ENCODE data around the gene ARHGEF33. TPM values are rescaled to one million over a fixed set of nuclear protein-coding genes. Genes with fewer than 3 reads are reported as not detected.

The ARHGEF33 gene
- 1 to 10 TPM in 2 of 7 donors, under 1 TPM in 5; 0.22 to 2.0 (median 0.51) TPM for total RNA-seq
- polyA plus RNA-seq = under 1 TPM; 0.04 to 0.18 (median 0.06) TPM
- long read RNA-seq, donor 1 = 0 reads
- long read RNA-seq, donor 2 = 0 reads

DNA sequence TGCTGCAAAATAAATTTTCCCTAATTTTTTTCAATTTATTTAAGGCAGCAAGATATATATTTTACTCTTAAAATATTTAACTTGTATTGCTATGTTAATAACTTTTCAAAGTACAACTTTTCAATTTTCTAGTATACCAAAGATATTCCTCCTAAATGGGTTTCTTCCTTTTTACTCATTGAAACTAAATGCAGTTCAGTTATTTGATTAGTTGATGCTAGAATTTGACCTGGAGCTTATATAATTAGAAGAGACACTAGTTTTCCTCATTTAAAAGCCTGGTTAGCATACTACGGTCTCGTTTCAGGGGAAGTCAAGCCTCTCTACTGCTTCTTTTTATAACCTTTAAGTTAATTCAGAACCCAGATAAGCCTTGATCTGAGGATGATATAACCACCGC lies at the start of gene ARHGEF33:
TSS of gene ARHGEF33 (plus strand) at position 301 of the 400 bp plus-strand sequence. CDS start 29,573 bp downstream, outside the sequence.
- Histone ChIP-seq H3K4me1 (no peaks in the 10 kb centered on the region), H3K4me3 (no peak within 1 kb of the TSS), H3K9me3 (peaks cover 0 to 8% (median 0%) of the 10 kb centered on the region in 8 donors), H3K27me3 (replicated peaks in 1 of 7) (no peaks in the 10 kb centered on the region), H3K27ac (no peak within 1 kb of the TSS), H3K36me3 (no peaks in the 10 kb centered on the region)
- 84 to 93% (median 90%) methylated on average over 3 of the region's 3 CpGs for whole genome bisulfite sequencing, 5 donors
- TF ChIP-seq, protein P1, sequence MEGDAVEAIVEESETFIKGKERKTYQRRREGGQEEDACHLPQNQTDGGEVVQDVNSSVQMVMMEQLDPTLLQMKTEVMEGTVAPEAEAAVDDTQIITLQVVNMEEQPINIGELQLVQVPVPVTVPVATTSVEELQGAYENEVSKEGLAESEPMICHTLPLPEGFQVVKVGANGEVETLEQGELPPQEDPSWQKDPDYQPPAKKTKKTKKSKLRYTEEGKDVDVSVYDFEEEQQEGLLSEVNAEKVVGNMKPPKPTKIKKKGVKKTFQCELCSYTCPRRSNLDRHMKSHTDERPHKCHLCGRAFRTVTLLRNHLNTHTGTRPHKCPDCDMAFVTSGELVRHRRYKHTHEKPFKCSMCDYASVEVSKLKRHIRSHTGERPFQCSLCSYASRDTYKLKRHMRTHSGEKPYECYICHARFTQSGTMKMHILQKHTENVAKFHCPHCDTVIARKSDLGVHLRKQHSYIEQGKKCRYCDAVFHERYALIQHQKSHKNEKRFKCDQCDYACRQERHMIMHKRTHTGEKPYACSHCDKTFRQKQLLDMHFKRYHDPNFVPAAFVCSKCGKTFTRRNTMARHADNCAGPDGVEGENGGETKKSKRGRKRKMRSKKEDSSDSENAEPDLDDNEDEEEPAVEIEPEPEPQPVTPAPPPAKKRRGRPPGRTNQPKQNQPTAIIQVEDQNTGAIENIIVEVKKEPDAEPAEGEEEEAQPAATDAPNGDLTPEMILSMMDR (IDR thresholded peaks at IDR 0.05 in 8 of 11, conservative IDR thresholded peaks at IDR 0.05 in 3 of 11) = no peak
- TF ChIP-seq POLR2AphosphoS5 (IDR thresholded peaks at IDR 0.05) = no peak
- TF ChIP-seq POLR2A (IDR thresholded peaks at IDR 0.05) = no peak
- intact Hi-C loops (cut with DNase I; ENCODE audit: low total_unique reads) = no loop called here
- no peak for DNase-seq

DNA sequence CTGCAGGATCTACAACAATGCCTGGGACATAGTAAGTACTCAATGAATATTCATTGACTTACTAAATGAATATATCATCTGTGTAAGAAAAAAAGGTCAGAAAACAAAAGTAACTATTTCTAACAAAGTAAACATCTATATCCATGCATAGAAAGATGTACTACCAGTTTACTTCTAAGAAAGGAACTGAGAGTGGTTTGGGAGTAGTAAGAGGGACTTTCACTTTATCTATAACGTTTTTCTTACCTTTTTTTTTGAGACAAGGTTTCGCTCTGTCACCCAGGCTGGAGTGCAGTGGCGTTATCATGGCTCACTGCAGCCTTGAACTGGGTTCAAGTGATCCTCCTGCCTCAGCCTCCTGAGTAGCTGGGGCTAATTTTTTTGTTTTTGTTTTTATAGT lies 39.6 kb upstream of the ARHGEF33 start:
- intact Hi-C loops (cut with DNase I; ENCODE audit: low total_unique reads) = no loop called here

DNA sequence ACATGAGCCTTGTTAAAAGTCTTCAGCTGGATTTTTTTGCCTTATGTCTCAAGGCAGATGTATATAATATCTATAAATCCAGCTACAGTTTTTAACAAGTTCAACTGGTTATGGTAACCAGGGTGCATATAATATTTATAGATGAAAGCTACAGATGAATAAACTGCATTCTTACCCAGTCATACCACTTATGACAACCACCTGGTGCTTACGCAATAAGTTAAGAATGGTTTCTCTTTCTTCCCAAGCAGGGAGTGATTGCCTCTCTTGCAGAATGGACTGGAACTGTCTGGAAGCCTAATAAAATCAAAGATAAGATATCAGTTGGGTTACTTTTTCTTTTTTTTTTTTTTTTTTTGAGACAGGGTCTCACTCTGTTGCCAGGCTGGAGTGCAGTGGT lies 33.5 kb upstream of the ARHGEF33 start:
- WGBS, 5 donors = 95 to 100% (median 98%) methylated on average over 1 of the region's 1 CpG
- intact Hi-C loops (cut with DNase I; ENCODE audit: low total_unique reads) = no loop called here
- DNase-seq = no peak
- Histone ChIP-seq H3K36me3 (peaks cover 0 to 100% (median 60%) of the 10 kb centered on the region in 6 donors), H3K27me3 (replicated peaks in 1 of 7) (no peaks in the 10 kb centered on the region), H3K27ac (no peak overlapping the region), H3K4me3 (no peak overlapping the region), H3K9me3 (no peaks in the 10 kb centered on the region), H3K4me1 (no peaks in the 10 kb centered on the region)
- TF ChIP-seq, protein P1 (IDR thresholded peaks at IDR 0.05 in 8 of 11, conservative IDR thresholded peaks at IDR 0.05 in 3 of 11) = no peak
- TF ChIP-seq POLR2AphosphoS5 (IDR thresholded peaks at IDR 0.05) (no peak), POLR2A (IDR thresholded peaks at IDR 0.05) (no peak)

More for the DNA sequence above, 39.6 kb upstream of the ARHGEF33 start:
- Histone ChIP-seq H3K4me1 (no peaks in the 10 kb centered on the region), H3K4me3 (no peak overlapping the region), H3K27me3 (replicated peaks in 1 of 7) (no peaks in the 10 kb centered on the region), H3K36me3 (peaks cover 0 to 97% (median 26%) of the 10 kb centered on the region in 6 donors), H3K9me3 (no peaks in the 10 kb centered on the region), H3K27ac (no peak overlapping the region)
- DNase-seq = no peak
- 59 to 74% (median 65%) methylated on average over 3 of the region's 3 CpGs for WGBS, 5 donors
- TF ChIP-seq POLR2AphosphoS5 (IDR thresholded peaks at IDR 0.05) (no peak), POLR2A (IDR thresholded peaks at IDR 0.05) (no peak)
- TF ChIP-seq, protein P1 (IDR thresholded peaks at IDR 0.05 in 8 of 11, conservative IDR thresholded peaks at IDR 0.05 in 3 of 11) = no peak

DNA sequence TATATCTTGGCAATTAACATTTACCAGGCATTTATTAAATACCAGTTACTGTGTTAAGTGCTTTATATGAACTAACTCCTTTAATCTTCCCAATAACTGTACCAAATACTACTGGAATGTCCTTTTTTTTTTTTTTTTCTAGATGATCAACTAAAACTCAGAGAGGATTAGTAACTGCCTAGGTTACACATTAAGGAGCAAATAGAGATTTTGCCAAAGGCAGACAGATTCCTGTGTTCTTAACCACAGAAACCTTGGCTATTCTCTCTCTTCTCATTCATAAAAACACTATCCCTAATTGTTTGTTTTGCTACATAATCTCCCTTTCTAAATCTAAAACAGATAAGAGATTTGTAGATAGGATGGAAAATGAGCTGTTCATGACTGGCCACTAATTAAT lies 27.2 kb upstream of the ARHGEF33 start:
- no peak for DNase-seq
- Histone ChIP-seq H3K4me1 (no peaks in the 10 kb centered on the region), H3K9me3 (no peaks in the 10 kb centered on the region), H3K4me3 (no peak overlapping the region), H3K27ac (no peak overlapping the region), H3K36me3 (peaks cover 0 to 90% (median 46%) of the 10 kb centered on the region in 6 donors), H3K27me3 (replicated peaks in 1 of 7) (no peaks in the 10 kb centered on the region)
- intact Hi-C loops (cut with DNase I; ENCODE audit: low total_unique reads) = no loop called here
- no peak for TF ChIP-seq POLR2AphosphoS5 (IDR thresholded peaks at IDR 0.05)

All from spleen (tissue), 13 donors.